ENCODE data around the gene MSTN.

DNA sequence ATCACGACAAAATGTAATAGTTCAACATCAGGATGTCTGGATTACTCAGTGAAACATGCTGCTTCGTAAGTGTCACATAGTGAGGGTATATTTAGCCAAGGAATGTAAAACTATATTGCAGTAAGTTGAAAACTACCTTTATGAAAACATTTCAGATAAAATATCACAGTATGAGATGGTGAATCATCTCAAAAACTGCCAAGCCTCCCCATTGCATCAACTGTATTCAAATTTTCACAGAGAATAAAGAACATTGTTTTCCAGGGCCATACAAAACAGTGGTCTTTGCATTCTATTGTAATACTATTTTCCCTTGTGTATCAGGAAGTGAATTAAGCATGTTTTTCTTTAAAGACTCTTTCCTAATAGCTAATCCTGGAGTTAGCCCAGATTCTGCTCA lies 47.6 kb upstream of the MSTN start:
- TF ChIP-seq CTCF (conservative IDR thresholded peaks at IDR 0.05; ENCODE audit: low read length) (no peak), EZH2phosphoT487 (IDR thresholded peaks at IDR 0.05; ENCODE audit: borderline replicate concordance) (no peak)
